Endothelial cell of umbilical vein (primary cell): ENCODE results near the gene TJP3.

ENCODE experiments used
- CTCF ChIP-seq, 2 donors: IDR thresholded peaks; 1 replicate in 1 of 2; 2 replicates in 1 of 2; pipeline ENCODE4 v1.5.1; 2011; ENCODE audit warnings: low read length in 2 of 2, mild to moderate bottlenecking in 2 of 2, moderate library complexity in 2 of 2, control low read depth in 1 of 2, inconsistent platforms in 1 of 2, low read depth in 1 of 2; ENCODE audit not compliant: insufficient read depth in 1 of 2; ENCODE audit errors: extremely low read depth in 1 of 2
- EZH2 ChIP-seq: IDR thresholded peaks from 2 replicates; pipeline ENCODE4 v1.6.1; 2012; ENCODE audit warnings: borderline replicate concordance, low read depth, mild to moderate bottlenecking, moderate library complexity, low read length, inconsistent platforms; ENCODE audit not compliant: severe bottlenecking
- POLR2AphosphoS5 ChIP-seq: IDR thresholded peaks from 2 replicates; pipeline ENCODE4 v1.6.1; 2012; ENCODE audit warnings: low read depth, mild to moderate bottlenecking, control low read depth, low read length, moderate library complexity; ENCODE audit not compliant: insufficient read depth

DNA sequence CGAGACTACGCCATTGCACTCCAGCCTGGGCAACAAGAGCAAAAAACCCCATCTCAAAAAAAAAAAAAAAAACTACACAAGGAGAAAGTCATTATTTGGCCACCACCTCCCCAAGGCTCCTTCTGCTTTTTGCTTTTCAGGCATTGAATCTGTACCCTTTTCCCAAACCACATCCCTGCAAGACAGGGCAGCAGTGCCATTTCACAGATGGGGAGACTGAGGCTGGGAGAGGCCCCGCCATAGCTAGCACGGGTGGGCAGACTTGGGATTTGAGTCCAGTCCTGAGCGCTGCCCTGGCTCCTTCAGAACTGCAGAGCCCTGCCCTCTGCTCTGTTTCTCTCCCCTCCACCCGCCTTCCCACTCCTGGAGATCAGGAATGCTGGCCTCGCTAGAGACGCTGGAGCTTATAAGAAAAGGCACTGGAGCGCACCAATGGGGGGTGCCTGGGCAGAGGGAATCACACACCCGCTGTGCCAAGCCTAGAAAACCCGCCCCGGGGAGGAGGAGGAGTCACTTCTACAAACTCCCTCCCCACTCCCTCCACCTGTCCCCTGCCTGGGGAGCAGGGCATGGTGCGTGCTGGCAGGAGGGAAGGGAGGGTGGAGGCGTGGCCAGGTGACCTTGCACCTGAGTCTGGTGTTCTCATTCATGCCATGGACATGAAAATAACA, 17.6 kb downstream of the TJP3 start:
- TF ChIP-seq EZH2 (no peak), CTCF (IDR thresholded peaks at IDR 0.05; ENCODE audit: extremely low read depth in 1 of 2, insufficient read depth in 1 of 2, low read depth in 1 of 2, low read length in 2 of 2) (no peak), POLR2AphosphoS5 (no peak)
